Right ventricle myocardium inferior (tissue), 1 donor: ENCODE data around the gene SIDT1. TPM values are rescaled to one million over a fixed set of nuclear protein-coding genes. Genes with fewer than 3 reads are reported as not detected.

Experiments
- ATAC-seq: fragments of 200-7000 bp; cut with Tn5 transposase; one replicate; pipeline ENCODE4 v1.9.1; 2020; ENCODE audit warnings: mild to moderate bottlenecking, moderate library complexity
- DNase-seq: peaks from one replicate; pipeline ENCODE4 v3.0.0; 2021; ENCODE audit errors: missing footprints
- intact Hi-C: fragments of 100-400 bp; cut with DNase I; formaldehyde crosslinking; loops from one replicate; pipeline ENCODE4 v1.11.0; 2022
- total RNA-seq: library from RNA; stranded (reverse); fragmentation: NEBNext Ultra II Directional; extraction: Animal tissue kit (Norgen Biotek cat#: 25700); gene quantifications from one replicate; pipeline ENCODE4 v1.2.1, GENCODE V29; 2021
- donor health status: DM: no; HTN: yes; CAD: no; lungs with severe emphysema.

The SIDT1 gene
- total RNA-seq, 1 donor from 2014 or later, result 0.62 TPM

GRCh38 chr3:113575206-113575605 lies 42.9 kb downstream of the SIDT1 start:
- intact Hi-C loops, result loop anchor here (5.0 kb wide), 1 partner anchor 83 kb away; no protein-coding TSS in a partner anchor
- DNase-seq, result no peak
- no peak for ATAC-seq

- ATAC-seq, result no peak
- intact Hi-C loops, result no loop called here
- DNase-seq, result no peak
These were observed 52.9 kb downstream of the SIDT1 start for GRCh38 chr3:113585228-113585627.

GRCh38 chr3:113585720-113586119 lies 53.4 kb downstream of the SIDT1 start:
- no peak for ATAC-seq
- DNase-seq, result no peak
- intact Hi-C loops, result no loop called here

- intact Hi-C loops, result no loop called here
- DNase-seq, result no peak
- no peak for ATAC-seq
These were observed 56.5 kb downstream of the SIDT1 start for GRCh38 chr3:113588806-113589205.

GRCh38 chr3:113589971-113590370 lies 57.6 kb downstream of the SIDT1 start:
- no peak for ATAC-seq
- intact Hi-C loops, result no loop called here
- DNase-seq, result no peak

- intact Hi-C loops, result no loop called here
- ATAC-seq (no peak), DNase-seq (no peak)
These were observed 58.6 kb downstream of the SIDT1 start for GRCh38 chr3:113590983-113591382.

GRCh38 chr3:113594066-113594465 lies 61.7 kb downstream of the SIDT1 start:
- DNase-seq (no peak), ATAC-seq (no peak)
- intact Hi-C loops, result no loop called here

- intact Hi-C loops, result no loop called here
- ATAC-seq (no peak), DNase-seq (no peak)
These were observed 65.4 kb downstream of the SIDT1 start for GRCh38 chr3:113597596-113598354.

GRCh38 chr3:113600418-113601182 lies 68.2 kb downstream of the SIDT1 start:
- ATAC-seq, result peak; percentile 70
- DNase-seq, result peak; percentile 68
- intact Hi-C loops, result no loop called here

GRCh38 chr3:113601240-113601639 lies 68.9 kb downstream of the SIDT1 start:
- intact Hi-C loops, result no loop called here
- no peak for ATAC-seq
- no peak for DNase-seq

GRCh38 chr3:113602256-113602655 lies 69.9 kb downstream of the SIDT1 start:
- no peak for ATAC-seq
- intact Hi-C loops, result no loop called here

GRCh38 chr3:113602836-113603235 lies 70.5 kb downstream of the SIDT1 start:
- ATAC-seq, result no peak
- intact Hi-C loops, result no loop called here
- no peak for DNase-seq

More at GRCh38 chr3:113602256-113602655, 69.9 kb downstream of the SIDT1 start:
- DNase-seq, result no peak

GRCh38 chr3:113606539-113607218 lies 74.3 kb downstream of the SIDT1 start:
- intact Hi-C loops, result no loop called here
- no peak for ATAC-seq
- no peak for DNase-seq

GRCh38 chr3:113607219-113607596 lies 74.9 kb downstream of the SIDT1 start:
- DNase-seq (no peak), ATAC-seq (no peak)
- intact Hi-C loops, result no loop called here

GRCh38 chr3:113614402-113614801 lies 82.0 kb downstream of the SIDT1 start:
- ATAC-seq, result peak; percentile 64
- intact Hi-C loops, result no loop called here

GRCh38 chr3:113615976-113616375 lies 83.6 kb downstream of the SIDT1 start:
- DNase-seq, result no peak
- peak; percentile 84 for ATAC-seq

More at GRCh38 chr3:113614402-113614801, 82.0 kb downstream of the SIDT1 start:
- DNase-seq, result no peak

GRCh38 chr3:113617726-113618125 lies 85.4 kb downstream of the SIDT1 start:
- no peak for DNase-seq
- intact Hi-C loops, result no loop called here
- ATAC-seq, result no peak

More at GRCh38 chr3:113615976-113616375, 83.6 kb downstream of the SIDT1 start:
- intact Hi-C loops, result no loop called here

- intact Hi-C loops, result no loop called here
- ATAC-seq, result no peak
- DNase-seq, result no peak
These were observed 87.7 kb downstream of the SIDT1 start for GRCh38 chr3:113620091-113620490.

GRCh38 chr3:113623324-113623723 lies 91.0 kb downstream of the SIDT1 start:
- DNase-seq (no peak), ATAC-seq (no peak)
- intact Hi-C loops, result no loop called here

- intact Hi-C loops, result no loop called here
- ATAC-seq, result no peak
- DNase-seq, result no peak
These were observed 91.5 kb downstream of the SIDT1 start for GRCh38 chr3:113623811-113624210.
